GM12873 (cell line): ENCODE data around the gene RELA.

Experiments used
- TF ChIP-seq, protein P1 (sequence below): IDR thresholded peaks from 2 replicates; pipeline ENCODE4 v1.5.1; 2012; ENCODE audit warnings: low read depth, mild to moderate bottlenecking, moderate library complexity, low read length, control low read depth; ENCODE audit not compliant: insufficient read depth; ENCODE audit errors: missing control alignments

Gene RELA

DNA sequence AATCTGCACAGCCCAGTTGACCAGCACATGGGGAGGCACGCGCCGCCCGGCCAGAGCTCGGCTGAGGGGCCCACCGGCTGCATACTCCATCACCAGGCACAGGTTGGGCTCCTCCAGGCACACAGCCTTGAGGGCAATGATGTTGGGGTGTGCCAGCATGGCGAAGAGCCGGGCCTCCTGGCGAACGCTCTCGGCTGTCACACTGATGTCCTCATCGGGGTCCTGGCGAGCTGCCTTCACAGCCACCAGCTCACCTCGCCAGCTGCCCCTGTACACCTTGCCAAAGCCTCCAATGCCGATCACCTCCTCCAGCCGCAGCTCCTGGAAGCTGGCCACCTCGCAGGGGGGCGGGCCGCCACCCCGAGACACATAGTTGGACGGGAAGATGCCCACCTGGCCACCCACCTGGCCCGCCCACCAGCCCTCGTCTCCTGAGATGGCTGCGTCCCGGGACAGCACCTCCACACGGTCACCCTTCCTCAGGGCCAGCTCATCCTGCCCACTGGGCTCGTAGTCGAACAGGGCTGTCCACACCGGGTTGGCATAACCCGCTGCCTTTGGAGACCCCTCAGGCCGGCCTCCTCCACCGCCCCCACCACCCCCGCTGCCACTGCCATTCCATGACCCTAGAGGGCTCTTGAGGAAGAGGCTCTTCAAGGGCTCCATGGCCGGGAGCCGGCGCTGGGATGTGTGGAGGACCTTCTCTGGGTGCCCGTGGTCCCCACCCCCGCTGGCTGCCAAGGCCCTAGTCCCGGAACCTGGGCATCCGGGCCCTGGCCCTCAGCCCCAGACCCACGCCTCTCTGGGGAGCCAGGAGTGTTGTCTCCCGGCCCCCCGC is 49.4 kb downstream of the RELA start:
- TF ChIP-seq, protein P1, sequence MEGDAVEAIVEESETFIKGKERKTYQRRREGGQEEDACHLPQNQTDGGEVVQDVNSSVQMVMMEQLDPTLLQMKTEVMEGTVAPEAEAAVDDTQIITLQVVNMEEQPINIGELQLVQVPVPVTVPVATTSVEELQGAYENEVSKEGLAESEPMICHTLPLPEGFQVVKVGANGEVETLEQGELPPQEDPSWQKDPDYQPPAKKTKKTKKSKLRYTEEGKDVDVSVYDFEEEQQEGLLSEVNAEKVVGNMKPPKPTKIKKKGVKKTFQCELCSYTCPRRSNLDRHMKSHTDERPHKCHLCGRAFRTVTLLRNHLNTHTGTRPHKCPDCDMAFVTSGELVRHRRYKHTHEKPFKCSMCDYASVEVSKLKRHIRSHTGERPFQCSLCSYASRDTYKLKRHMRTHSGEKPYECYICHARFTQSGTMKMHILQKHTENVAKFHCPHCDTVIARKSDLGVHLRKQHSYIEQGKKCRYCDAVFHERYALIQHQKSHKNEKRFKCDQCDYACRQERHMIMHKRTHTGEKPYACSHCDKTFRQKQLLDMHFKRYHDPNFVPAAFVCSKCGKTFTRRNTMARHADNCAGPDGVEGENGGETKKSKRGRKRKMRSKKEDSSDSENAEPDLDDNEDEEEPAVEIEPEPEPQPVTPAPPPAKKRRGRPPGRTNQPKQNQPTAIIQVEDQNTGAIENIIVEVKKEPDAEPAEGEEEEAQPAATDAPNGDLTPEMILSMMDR: no peak

DNA sequence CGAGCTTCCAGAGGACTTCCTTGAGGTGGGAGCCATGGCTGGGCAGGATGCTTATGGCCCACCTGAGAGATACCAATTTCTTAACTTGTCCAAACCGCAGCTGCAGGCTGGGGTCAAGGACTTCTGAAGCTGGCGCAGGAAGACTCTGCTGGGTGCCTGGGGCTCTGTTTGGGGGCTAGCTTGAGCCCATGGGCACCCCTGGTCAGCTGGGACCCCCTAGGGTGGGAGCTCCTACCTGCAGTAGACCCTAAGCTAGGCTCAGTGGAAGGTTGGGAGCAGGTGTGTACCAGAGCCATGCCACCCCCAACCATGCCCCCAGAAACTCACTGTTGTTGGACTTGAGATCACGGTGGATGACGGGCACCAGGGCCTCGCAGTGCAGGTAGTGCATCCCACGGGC is 50.0 kb downstream of the RELA start:
- TF ChIP-seq, protein P1: no peak

DNA sequence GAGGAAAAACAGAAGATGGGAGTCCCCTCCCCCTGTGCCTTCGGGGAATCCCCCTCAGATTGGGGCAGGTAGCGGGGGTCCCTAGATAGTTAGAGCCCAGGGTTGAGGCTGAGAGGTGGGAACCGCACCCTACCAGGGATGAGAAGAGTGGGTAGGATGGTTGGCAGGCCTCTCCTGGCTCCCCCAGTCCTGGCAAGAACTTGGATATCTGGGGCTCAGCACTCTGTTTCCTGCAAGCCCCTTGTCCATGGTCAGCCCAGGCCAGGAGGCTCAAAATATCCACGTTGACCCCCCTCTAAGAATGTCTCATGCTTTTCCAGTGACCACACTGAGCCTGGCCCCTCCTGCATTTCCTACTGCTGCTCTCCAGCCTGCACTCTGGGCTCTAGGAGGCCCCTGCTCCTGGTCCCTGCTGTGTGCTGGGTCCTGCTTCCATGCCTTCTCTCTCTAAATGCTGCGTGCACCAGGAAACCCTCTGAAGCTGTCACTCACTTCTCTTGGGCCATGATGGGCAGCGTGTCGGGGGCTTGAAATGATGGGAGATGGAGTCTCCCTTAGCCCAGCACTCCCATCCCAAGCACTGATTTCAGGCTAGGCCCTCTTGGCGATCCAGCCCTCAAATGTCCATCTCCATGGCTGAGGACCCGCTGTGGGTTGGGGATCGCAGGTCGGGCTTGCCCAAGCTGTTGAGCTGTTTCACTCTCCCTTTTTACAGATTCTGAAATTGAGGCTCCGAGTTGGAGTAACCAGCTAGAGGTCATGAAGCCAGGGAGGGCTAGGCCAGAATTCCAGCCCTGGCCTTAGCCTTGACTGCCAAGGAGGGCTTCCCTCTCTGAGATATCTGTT is 50.7 kb downstream of the RELA start:
- TF ChIP-seq, protein P1: no peak

DNA sequence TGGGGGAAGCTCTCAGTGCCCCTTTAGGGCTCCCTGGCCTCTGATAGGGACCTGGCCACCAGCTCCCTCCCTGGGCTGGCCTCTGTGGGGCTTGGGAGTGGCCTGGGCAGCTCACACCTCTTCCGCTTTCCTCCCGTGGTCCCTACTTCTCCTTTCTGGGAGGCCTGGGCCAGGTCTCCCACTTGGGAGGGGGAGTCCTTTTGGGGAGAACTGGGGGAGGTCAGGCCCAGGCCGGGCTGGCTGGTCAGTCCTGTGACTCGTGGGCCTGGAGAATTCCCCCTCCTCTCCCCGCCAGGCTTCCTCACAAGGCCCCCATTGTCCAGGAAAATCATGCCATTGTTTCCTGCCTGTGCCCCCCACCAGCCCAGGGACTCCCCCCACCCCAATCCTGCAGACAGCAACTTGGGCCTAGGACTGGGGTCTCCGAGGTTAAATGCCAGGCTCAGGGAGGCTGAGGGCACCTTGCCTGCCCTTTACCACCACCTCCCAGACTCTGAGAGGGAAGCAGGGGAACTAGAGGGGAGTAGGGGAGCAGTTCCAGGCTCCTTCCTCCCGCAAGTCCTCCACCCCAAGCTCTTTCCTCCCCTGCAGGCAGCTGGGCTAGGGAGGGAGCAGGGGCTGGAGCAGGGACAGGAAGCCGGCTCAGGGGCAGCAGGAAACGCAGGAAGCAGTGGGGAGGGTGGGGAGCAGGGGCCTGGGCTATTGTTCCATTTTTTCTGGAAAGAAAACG is 51.5 kb downstream of the RELA start:
- TF ChIP-seq, protein P1: no peak

DNA sequence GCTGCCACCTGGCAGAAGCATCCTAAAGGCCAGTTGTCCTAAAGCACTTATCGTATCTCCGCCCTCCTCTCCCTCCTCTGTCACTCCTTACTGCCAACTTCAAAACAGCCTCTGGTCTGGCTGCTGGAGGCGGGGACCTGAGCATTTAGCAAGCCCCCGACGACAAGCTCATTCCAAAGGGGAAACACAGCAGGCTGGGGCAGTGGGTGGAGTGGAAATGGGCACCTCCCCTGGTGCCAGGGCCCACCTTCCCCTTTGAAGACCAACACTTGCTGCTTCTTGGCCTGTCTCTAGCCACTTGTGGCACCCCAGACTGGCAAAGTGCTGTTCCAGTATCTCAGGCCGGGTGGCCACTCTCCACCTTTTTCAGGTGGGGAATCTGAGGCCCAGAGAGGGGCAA is 52.3 kb downstream of the RELA start:
- TF ChIP-seq, protein P1: no peak

DNA sequence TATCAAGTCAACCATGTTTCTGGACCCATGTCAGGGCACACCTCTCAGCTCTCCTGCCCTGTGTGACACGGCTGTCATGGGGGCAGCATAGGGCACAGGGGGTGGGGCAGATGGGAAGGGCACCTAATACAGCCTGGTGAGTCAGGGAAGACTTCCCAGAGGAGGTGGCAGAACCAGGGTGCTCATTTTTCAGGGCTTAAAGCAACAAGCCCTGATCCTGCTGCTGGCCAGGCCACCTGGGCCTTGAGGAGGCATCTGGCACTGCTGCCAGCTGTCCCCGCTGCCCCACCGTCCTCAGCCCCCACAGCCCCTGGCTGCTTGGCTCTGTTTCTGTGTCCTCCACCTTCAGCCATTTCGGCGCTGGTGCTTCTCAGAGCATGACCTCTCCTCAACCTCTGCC is 53.1 kb downstream of the RELA start:
- TF ChIP-seq, protein P1: no peak

DNA sequence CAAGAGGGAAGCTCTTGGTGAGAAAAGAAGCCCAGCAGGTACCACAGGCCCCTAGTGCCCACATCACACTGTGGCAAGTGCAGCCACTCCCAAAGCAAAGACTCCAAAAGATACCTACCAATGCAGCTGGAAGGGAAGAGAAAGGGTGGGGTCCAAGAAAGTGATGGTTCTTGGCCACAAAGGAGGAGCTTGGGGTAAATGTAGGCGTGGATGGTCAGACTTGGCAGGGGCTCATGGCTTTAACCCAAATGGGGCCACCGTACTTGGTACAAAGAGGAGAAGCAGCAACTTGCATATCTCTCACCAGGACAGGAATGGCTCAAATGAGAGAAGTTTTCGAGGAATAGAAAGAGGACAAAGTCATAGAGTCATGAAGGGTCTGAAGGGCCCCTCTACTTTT is 53.5 kb downstream of the RELA start:
- TF ChIP-seq, protein P1: no peak
